GM21786 (cell line): ENCODE measurements around the gene MISP3.

Experiments used
- ATAC-seq: cut with Tn5 transposase; IDR thresholded peaks from one replicate; pipeline ENCODE4 v1.9.1; 2021; ENCODE audit not compliant: unreplicated experiment

MISP3 gene

GRCh38 chr19:14078411-14078810, 5.8 kb downstream of the MISP3 start:
- ATAC-seq, result no peak

GRCh38 chr19:14080887-14081796, 8.6 kb downstream of the MISP3 start:
- peak; percentile 88 for ATAC-seq

GRCh38 chr19:14081797-14082674, 9.4 kb downstream of the MISP3 start:
- ATAC-seq, result peak; percentile 9

- no peak for ATAC-seq
Measured at GRCh38 chr19:14082675-14082960, 10.0 kb downstream of the MISP3 start.

- no peak for ATAC-seq
Measured at GRCh38 chr19:14085309-14085995, 12.9 kb downstream of the MISP3 start, which contains the start of gene C19orf67. Gene C19orf67, minus strand, starts transcription at chr19:14085783. Its CDS starts 156 bp downstream, at chr19:14085627.

- no peak for ATAC-seq
Measured at GRCh38 chr19:14086098-14086497, 13.5 kb downstream of the MISP3 start.

GRCh38 chr19:14088634-14089411, 16.2 kb downstream of the MISP3 start:
- ATAC-seq, result no peak

GRCh38 chr19:14089412-14089661, 16.8 kb downstream of the MISP3 start:
- no peak for ATAC-seq

- no peak for ATAC-seq
Measured at GRCh38 chr19:14089662-14090508, 17.3 kb downstream of the MISP3 start.

- peak; percentile 19 for ATAC-seq
Measured at GRCh38 chr19:14090509-14091080, 18.0 kb downstream of the MISP3 start, which contains the start of gene SAMD1. Gene SAMD1, minus strand, starts transcription at chr19:14090751.

- peak; percentile 61 for ATAC-seq
Measured at GRCh38 chr19:14091081-14091812, 18.7 kb downstream of the MISP3 start.

GRCh38 chr19:14091813-14092462, 19.4 kb downstream of the MISP3 start:
- ATAC-seq, result peak; percentile 20

GRCh38 chr19:14093117-14093823, 20.7 kb downstream of the MISP3 start:
- no peak for ATAC-seq

- ATAC-seq, result no peak
Measured at GRCh38 chr19:14094854-14095253, 22.3 kb downstream of the MISP3 start.

GRCh38 chr19:14096272-14096992, 23.8 kb downstream of the MISP3 start:
- no peak for ATAC-seq

- no peak for ATAC-seq
Measured at GRCh38 chr19:14097532-14098151, 25.1 kb downstream of the MISP3 start.
